Neuronal stem cell (in vitro differentiated cells): ENCODE data around the gene CORO1C.

Experiments used
- DNase-seq: peaks from one replicate; pipeline ENCODE4 v3.0.0-alpha.2; 2013; ENCODE audit warnings: low spot score
- H2AFZ ChIP-seq: one replicate; pipeline ENCODE4 v1.6.1; 2013; ENCODE audit warnings: mild to moderate bottlenecking, low read length, inconsistent platforms
- H2AK5ac ChIP-seq: 2 replicates; pipeline ENCODE4 v1.6.1; 2013; ENCODE audit warnings: low read depth, mild to moderate bottlenecking, inconsistent platforms, low read length, moderate library complexity, mixed read lengths
- H2BK120ac ChIP-seq: 2 replicates; pipeline ENCODE4 v1.6.1; 2013; ENCODE audit warnings: low read depth, mild to moderate bottlenecking, inconsistent platforms, low read length, moderate library complexity, mixed read lengths
- H2BK12ac ChIP-seq: one replicate; pipeline ENCODE4 v1.6.1; 2013; ENCODE audit warnings: low read length, inconsistent platforms
- H2BK15ac ChIP-seq: 2 replicates; pipeline ENCODE4 v1.6.1; 2013; ENCODE audit warnings: mild to moderate bottlenecking, low read length, inconsistent platforms, mixed read lengths
- H2BK5ac ChIP-seq: one replicate; pipeline ENCODE4 v1.6.1; 2013; ENCODE audit warnings: inconsistent platforms, mild to moderate bottlenecking, low read length, moderate library complexity
- H3K14ac ChIP-seq: one replicate; pipeline ENCODE4 v1.6.1; 2013; ENCODE audit warnings: low read length, inconsistent platforms
- H3K18ac ChIP-seq: 2 replicates; pipeline ENCODE4 v1.6.1; 2013; ENCODE audit warnings: low read length, inconsistent platforms
- H3K23ac ChIP-seq: 2 replicates; pipeline ENCODE4 v1.6.1; 2013; ENCODE audit warnings: low read depth, mild to moderate bottlenecking, mixed read lengths, low read length, inconsistent platforms; ENCODE audit not compliant: poor library complexity
- H3K27ac ChIP-seq: replicated peaks from 3 replicates; pipeline ENCODE4 v1.5.1; 2013; ENCODE audit warnings: low read length, inconsistent platforms
- H3K27me3 ChIP-seq, 3 experiments: 2 replicates each; pipeline ENCODE4 v1.6.1; 2013; ENCODE audit warnings: low read length in 3 of 3, mild to moderate bottlenecking in 2 of 3, inconsistent platforms in 1 of 3, low read depth in 1 of 3, mixed read lengths in 1 of 3, moderate library complexity in 1 of 3; ENCODE audit not compliant: control insufficient read depth in 3 of 3, insufficient read depth in 3 of 3
- H3K36me3 ChIP-seq, 2 donors: replicated peaks in 1 of 2; 2 replicates each; pipeline ENCODE4 v1.6.1; 2013; ENCODE audit warnings: low read length in 2 of 2; ENCODE audit not compliant: control insufficient read depth in 2 of 2, insufficient read depth in 2 of 2
- H3K4ac ChIP-seq: 2 replicates; pipeline ENCODE4 v1.6.1; 2013; ENCODE audit warnings: inconsistent platforms, mild to moderate bottlenecking, low read length, moderate library complexity
- H3K4me1 ChIP-seq, 2 donors: 1 replicate in 1 of 2; 2 replicates in 1 of 2; pipeline ENCODE4 v1.6.1; 2013; ENCODE audit warnings: low read length in 2 of 2, low read depth in 1 of 2; ENCODE audit not compliant: control insufficient read depth in 2 of 2, insufficient read depth in 1 of 2
- H3K4me2 ChIP-seq: one replicate; pipeline ENCODE4 v1.6.1; 2013; ENCODE audit warnings: mild to moderate bottlenecking, low read length, inconsistent platforms; ENCODE audit not compliant: insufficient read depth, poor library complexity, severe bottlenecking
- H3K4me3 ChIP-seq, 2 donors: 2 replicates each; pipeline ENCODE4 v1.5.1; 2013; ENCODE audit warnings: low read length in 2 of 2, mild to moderate bottlenecking in 2 of 2, inconsistent platforms in 1 of 2, moderate library complexity in 1 of 2
- H3K79me1 ChIP-seq: one replicate; pipeline ENCODE4 v1.6.1; 2013; ENCODE audit warnings: low read depth, mild to moderate bottlenecking, inconsistent platforms, low read length, moderate library complexity
- H3K9ac ChIP-seq: one replicate; pipeline ENCODE4 v1.6.1; 2013; ENCODE audit warnings: mild to moderate bottlenecking, low read depth, low read length, inconsistent platforms; ENCODE audit not compliant: poor library complexity
- H3K9me3 ChIP-seq, 2 donors: replicated peaks in 1 of 2; 2 replicates each; pipeline versions ENCODE3 to v1.6.1; 2013; ENCODE audit warnings: low read length in 2 of 2, mild to moderate bottlenecking in 2 of 2, inconsistent platforms in 1 of 2, low read depth in 1 of 2, mixed read lengths in 1 of 2, moderate library complexity in 1 of 2; ENCODE audit not compliant: control insufficient read depth in 2 of 2, insufficient read depth in 1 of 2
- H4K8ac ChIP-seq: one replicate; pipeline ENCODE4 v1.6.1; 2013; ENCODE audit warnings: low read depth, mild to moderate bottlenecking, inconsistent platforms, low read length, moderate library complexity
- H4K91ac ChIP-seq: one replicate; pipeline ENCODE4 v1.6.1; 2013; ENCODE audit warnings: low read length, low read depth, mild to moderate bottlenecking, inconsistent platforms; ENCODE audit not compliant: poor library complexity
- WGBS, 2 donors: extraction: QIAGEN DNeasy Blood & Tissue Kit; methylation state at CpG; one replicate each; pipeline ENCODE4 v1.1.7; 2013; ENCODE audit warnings: missing lambda C conversion rate in 2 of 2, mixed read lengths in 1 of 2; ENCODE audit not compliant: insufficient read length in 2 of 2, insufficient replicate concordance in 1 of 2; ENCODE audit errors: extremely low coverage in 2 of 2; 5-methylcytosine and 5-hydroxymethylcytosine counted together

CORO1C gene

GRCh38 chr12:108605690-108606406, 125.5 kb downstream of the CORO1C start:
- H3K18ac ChIP-seq, result peak overlapping the region; percentile 68
- peak overlapping the region in 1 of 2 donors; percentile 58 for H3K4me3 ChIP-seq
- no peak overlapping the region for H4K8ac ChIP-seq
- H2BK5ac ChIP-seq, result no peak overlapping the region
- H3K14ac ChIP-seq, result no peak overlapping the region
- no peak overlapping the region for H2AK5ac ChIP-seq
- DNase-seq, result no peak
- no peak overlapping the region for H3K9ac ChIP-seq
- H2BK15ac ChIP-seq, result no peak overlapping the region
- H3K36me3 ChIP-seq, result no peaks in the 10 kb centered on the region
- no peak overlapping the region for H2BK12ac ChIP-seq
- H3K23ac ChIP-seq, result no peak overlapping the region
- H3K9me3 ChIP-seq, result peaks cover 0 to 4% of the 10 kb centered on the region in 2 donors
- no peak overlapping the region for H3K4me2 ChIP-seq
- no peak overlapping the region for H3K4ac ChIP-seq
- H3K79me1 ChIP-seq, result no peaks in the 10 kb centered on the region
- WGBS, 2 donors, result 100% methylated on average over 1 of the region's 4 CpGs; no CpG with 5 or more reads in 1 of the 2 donors
- H2BK120ac ChIP-seq, result no peak overlapping the region
- no peak overlapping the region for H3K27ac ChIP-seq
- H4K91ac ChIP-seq, result no peak overlapping the region
- H3K27me3 ChIP-seq, result peaks cover 0 to 15% (median 0%) of the 10 kb centered on the region in 3 experiments
- no peak overlapping the region for H2AFZ ChIP-seq
- H3K4me1 ChIP-seq, result peaks cover 5 to 6% of the 10 kb centered on the region in 2 donors

DNA sequence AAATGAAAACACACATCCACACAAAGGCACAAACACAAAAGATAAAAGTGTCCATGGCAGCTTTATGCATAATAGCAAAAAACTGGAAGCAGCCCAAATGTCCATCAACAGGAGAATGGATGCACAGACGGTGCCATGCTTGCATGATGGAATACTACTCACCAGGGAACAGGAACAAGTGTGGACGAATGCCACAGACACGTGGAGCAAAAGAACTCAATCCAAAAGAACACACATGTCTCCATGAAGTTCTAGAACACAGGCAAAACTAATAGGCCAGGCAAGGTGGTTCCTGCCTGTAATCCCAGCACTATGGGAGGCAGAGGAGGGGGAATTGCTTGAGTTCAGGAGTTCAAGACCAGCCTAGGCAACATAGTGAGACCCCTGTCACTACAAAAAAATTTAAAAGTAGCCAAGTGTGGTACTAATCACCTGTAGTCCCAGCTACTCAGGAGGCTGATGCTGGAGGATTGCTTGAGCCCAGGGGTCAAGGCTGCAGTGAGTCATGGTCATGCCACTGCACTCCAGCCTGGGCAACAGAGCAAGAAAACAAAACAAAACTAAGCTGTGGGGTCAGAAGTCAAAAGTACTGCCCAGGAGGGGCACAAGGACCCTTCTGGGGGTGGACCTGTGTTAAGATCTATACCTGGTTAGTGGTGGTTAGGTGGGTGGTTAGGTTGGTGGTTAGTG, 126.2 kb downstream of the CORO1C start:
- no peak overlapping the region for H3K9ac ChIP-seq
- no peak overlapping the region for H2BK12ac ChIP-seq
- H3K4me2 ChIP-seq, result no peak overlapping the region
- no peaks in the 10 kb centered on the region for H3K36me3 ChIP-seq
- H3K9me3 ChIP-seq, result peaks cover 0 to 4% of the 10 kb centered on the region in 2 donors
- no peak overlapping the region for H3K27ac ChIP-seq
- no peak overlapping the region for H4K8ac ChIP-seq
- WGBS, 2 donors, result no CpG with 5 or more reads among the region's 3 CpGs
- H2BK120ac ChIP-seq, result no peak overlapping the region
- H3K4me1 ChIP-seq, result peaks cover 5 to 6% of the 10 kb centered on the region in 2 donors
- H2AFZ ChIP-seq, result no peak overlapping the region
- H3K27me3 ChIP-seq, result peaks cover 0 to 8% (median 0%) of the 10 kb centered on the region in 3 experiments
- no peaks in the 10 kb centered on the region for H3K79me1 ChIP-seq
- no peak overlapping the region for H3K4me3 ChIP-seq
- H3K4ac ChIP-seq, result no peak overlapping the region
- H2BK5ac ChIP-seq, result no peak overlapping the region
- no peak overlapping the region for H3K18ac ChIP-seq
- DNase-seq, result no peak
- H2BK15ac ChIP-seq, result no peak overlapping the region
- H3K14ac ChIP-seq, result no peak overlapping the region
- H2AK5ac ChIP-seq, result no peak overlapping the region
- H4K91ac ChIP-seq, result no peak overlapping the region
- H3K23ac ChIP-seq, result no peak overlapping the region

DNA sequence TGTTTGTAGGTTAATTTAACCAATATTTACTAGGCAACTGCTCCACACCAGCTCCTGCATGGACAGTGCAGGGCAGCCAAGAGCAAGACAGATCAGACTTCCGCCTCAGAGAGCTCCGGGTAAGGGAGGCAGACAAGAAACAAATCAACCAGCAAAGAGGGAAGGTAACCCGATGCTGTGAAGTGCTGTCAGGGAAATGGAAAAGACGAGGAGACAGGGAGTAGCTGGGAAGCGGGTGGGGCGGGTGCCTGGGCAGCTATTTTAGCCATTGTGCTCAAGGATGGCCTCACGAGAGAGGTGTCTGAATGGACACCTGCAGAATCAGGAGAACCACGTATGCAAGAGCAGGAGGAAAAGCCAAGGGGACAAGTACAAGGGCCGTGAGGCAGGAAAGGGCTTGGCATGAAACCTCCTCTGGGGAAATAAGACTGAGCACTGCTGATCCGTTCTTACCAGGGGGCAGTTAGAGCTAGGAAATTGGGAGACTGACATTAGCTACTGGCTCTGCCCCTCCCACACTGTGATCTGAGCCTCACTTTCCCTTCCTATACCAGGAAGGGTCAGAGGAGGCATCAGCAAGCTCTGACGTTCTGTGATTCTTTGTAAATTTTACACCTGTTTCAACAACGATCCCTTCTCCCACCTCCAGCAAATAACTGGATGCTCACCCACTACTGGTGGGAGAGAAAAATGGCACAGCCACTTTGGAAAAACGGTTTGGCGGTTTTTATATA, 126.9 kb downstream of the CORO1C start:
- Histone ChIP-seq H2BK12ac (no peak overlapping the region), H4K91ac (no peak overlapping the region), H4K8ac (no peak overlapping the region), H3K79me1 (no peaks in the 10 kb centered on the region), H3K36me3 (no peaks in the 10 kb centered on the region), H3K4me2 (no peak overlapping the region), H3K4ac (no peak overlapping the region), H3K23ac (no peak overlapping the region), H3K27ac (no peak overlapping the region), H2AFZ (peak overlapping the region; percentile 53), H2BK15ac (no peak overlapping the region), H3K9ac (no peak overlapping the region), H3K4me1 (peaks cover 5 to 6% of the 10 kb centered on the region in 2 donors), H3K27me3 (peaks cover 0 to 3% (median 0%) of the 10 kb centered on the region in 3 experiments), H3K4me3 (no peak overlapping the region), H3K14ac (no peak overlapping the region), H2BK5ac (no peak overlapping the region), H3K9me3 (peaks cover 0 to 4% of the 10 kb centered on the region in 2 donors), H3K18ac (peak overlapping the region; percentile 1), H2BK120ac (no peak overlapping the region), H2AK5ac (peak overlapping the region; percentile 79)
- WGBS, 2 donors, result no CpG with 5 or more reads among the region's 14 CpGs
- DNase-seq, result no peak

DNA sequence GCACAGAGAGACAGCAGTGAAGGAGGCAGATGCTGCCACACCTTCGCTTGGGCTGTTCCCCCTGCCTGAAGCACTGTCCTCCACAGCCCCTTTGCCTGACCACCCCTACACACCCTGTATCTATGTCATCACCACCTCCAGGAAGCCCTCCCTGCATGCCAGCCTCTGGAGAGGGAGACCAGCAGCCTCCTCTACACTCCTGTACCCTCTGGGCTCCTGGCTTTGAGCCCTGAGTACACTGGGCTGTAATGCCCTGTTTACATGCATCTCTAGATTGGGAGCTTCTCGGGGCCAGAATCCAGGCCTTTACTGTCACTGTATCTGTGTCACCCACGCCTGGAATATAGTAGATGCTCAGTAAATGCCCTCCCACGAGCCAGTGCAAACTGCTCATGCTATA, 127.6 kb downstream of the CORO1C start:
- Histone ChIP-seq H3K4me3 (no peak overlapping the region), H3K4ac (no peak overlapping the region), H2AFZ (no peak overlapping the region), H2AK5ac (peak overlapping the region; percentile 79), H2BK120ac (no peak overlapping the region), H3K23ac (peak overlapping the region; percentile 3), H3K9me3 (peaks cover 0 to 4% of the 10 kb centered on the region in 2 donors), H3K9ac (no peak overlapping the region), H3K4me1 (peaks cover 5 to 6% of the 10 kb centered on the region in 2 donors), H2BK15ac (no peak overlapping the region), H3K4me2 (no peak overlapping the region), H3K18ac (peak overlapping the region; percentile 38), H3K27ac (no peak overlapping the region), H2BK12ac (no peak overlapping the region), H3K79me1 (no peaks in the 10 kb centered on the region), H3K36me3 (no peaks in the 10 kb centered on the region), H2BK5ac (peak overlapping the region; percentile 12), H3K14ac (no peak overlapping the region), H4K91ac (no peak overlapping the region), H3K27me3 (peaks cover 0 to 3% (median 0%) of the 10 kb centered on the region in 3 experiments), H4K8ac (no peak overlapping the region)
- WGBS, 2 donors, result no CpG with 5 or more reads among the region's 4 CpGs
- DNase-seq, result no peak
